A549 (cell line): Measurements from ENCODE around the gene OR1J2.

Experiments used
- CTCF ChIP-seq: fragments of >200 bp; sonication (Bioruptor Twin); formaldehyde crosslinking; IDR thresholded peaks from 3 replicates; pipeline ENCODE4 v1.5.1; 2016
- EP300 ChIP-seq, 2 experiments: fragments of >200 bp; sonication (Bioruptor Twin); formaldehyde crosslinking; IDR thresholded peaks; 2 replicates in 1 of 2; 3 replicates in 1 of 2; pipeline ENCODE4 v1.6.1; 2016 to 2017
- KDM1A ChIP-seq: fragments of 200-600 bp; sonication (generic); IDR thresholded peaks from 2 replicates; pipeline ENCODE4 v1.6.1; 2016; ENCODE audit warnings: low read depth, mild to moderate bottlenecking
- RAD21 ChIP-seq, 2 experiments: fragments of >200 bp in 1 of 2; sonication (Bioruptor Twin) in 1 of 2; formaldehyde crosslinking in 1 of 2; IDR thresholded peaks in 1 of 2; conservative IDR thresholded peaks in 1 of 2; 2 replicates in 1 of 2; 3 replicates in 1 of 2; pipeline ENCODE4 v1.6.1; 2012 to 2018; ENCODE audit warnings: inconsistent platforms in 1 of 2
- USF2 ChIP-seq: fragments of 450-650 bp; IDR thresholded peaks from 2 replicates; pipeline ENCODE4 v1.6.1; 2014; ENCODE audit warnings: antibody characterized with exemption
- TF ChIP-seq, protein P1 (sequence below): fragments of >200 bp; sonication (Bioruptor Twin); formaldehyde crosslinking; IDR thresholded peaks from 3 replicates; pipeline ENCODE4 v1.6.1; 2016

DNA sequence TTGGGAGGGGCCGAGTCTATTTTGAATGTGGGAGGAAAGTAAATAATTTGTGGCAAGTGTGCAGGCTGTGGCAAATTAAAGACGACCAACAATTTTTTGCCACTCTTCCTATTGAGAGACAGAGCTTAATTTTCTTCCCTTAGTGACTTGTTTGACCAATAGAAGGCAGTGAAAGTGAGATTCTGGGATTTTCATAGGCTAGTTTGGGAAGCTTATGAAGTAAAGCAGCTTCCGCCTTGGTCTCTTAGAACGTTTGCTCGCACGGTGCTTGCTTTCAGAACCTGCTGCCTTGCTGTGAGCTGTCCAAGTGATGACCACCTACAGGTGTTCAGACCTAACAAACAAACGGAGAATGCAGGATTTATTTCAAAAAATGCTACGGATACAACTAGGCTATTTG is 35.6 kb downstream of the OR1J2 start:
- TF ChIP-seq KDM1A (no peak), USF2 (no peak), RAD21 (conservative IDR thresholded peaks at IDR 0.05 in 1 of 2, IDR thresholded peaks at IDR 0.05 in 1 of 2) (no peak), CTCF (no peak), EP300 (IDR thresholded peaks at IDR 0.05) (no peak)
- TF ChIP-seq, protein P1, sequence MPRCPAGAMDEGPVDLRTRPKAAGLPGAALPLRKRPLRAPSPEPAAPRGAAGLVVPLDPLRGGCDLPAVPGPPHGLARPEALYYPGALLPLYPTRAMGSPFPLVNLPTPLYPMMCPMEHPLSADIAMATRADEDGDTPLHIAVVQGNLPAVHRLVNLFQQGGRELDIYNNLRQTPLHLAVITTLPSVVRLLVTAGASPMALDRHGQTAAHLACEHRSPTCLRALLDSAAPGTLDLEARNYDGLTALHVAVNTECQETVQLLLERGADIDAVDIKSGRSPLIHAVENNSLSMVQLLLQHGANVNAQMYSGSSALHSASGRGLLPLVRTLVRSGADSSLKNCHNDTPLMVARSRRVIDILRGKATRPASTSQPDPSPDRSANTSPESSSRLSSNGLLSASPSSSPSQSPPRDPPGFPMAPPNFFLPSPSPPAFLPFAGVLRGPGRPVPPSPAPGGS: no peak
